Mesenteric fat pad (tissue), 1 donor: ENCODE results near the gene LYPLA2. TPM values are rescaled to one million over a fixed set of nuclear protein-coding genes. Genes with fewer than 3 reads are reported as not detected.
"Not testable (repeated sequence)": the region's sequence is repeated elsewhere in the genome, so short reads cannot be mapped to it uniquely, and the experiment has no call there.

Experiments used
- DNase-seq: peaks from one replicate; pipeline ENCODE4 v3.0.0-alpha.2; 2020; ENCODE audit warnings: low spot score
- total RNA-seq: library from RNA; stranded (reverse); fragmentation: NEBNext Ultra II Directional; extraction: Animal tissue kit (Norgen Biotek cat#: 25700); gene quantifications from one replicate; pipeline ENCODE4 v1.2.1, GENCODE V29; 2021
- donor health status: DM: yes; HTN: yes; CAD: no.

The LYPLA2 gene
- total RNA-seq, 1 donor from 2014 or later, result 37.2 TPM

GRCh38 chr1:23825762-23826522, 35.0 kb downstream of the LYPLA2 start:
- DNase-seq, result no peak

- DNase-seq, result not testable (repeated sequence)
These were observed 35.6 kb downstream of the LYPLA2 start for GRCh38 chr1:23826590-23826989.

DNA sequence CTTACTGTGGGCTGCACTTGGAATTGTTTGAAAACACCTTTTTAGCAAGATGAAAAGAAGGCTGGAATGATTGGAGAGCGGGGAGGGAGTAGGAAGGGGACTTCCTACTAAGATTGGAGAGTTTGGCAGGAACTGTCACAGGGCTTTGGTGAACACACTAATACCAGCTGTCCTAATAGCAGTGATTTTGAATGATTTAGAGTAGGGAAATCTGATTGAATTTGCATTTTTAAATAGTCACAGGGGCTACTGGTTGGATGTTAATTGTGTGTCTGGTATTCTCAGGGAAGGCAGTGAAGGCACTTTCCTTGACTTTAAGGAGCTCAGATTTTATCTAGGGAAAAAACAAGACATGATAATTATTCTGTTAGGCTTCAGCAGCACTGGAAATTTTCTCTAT, 36.8 kb downstream of the LYPLA2 start:
- no peak for DNase-seq

DNA sequence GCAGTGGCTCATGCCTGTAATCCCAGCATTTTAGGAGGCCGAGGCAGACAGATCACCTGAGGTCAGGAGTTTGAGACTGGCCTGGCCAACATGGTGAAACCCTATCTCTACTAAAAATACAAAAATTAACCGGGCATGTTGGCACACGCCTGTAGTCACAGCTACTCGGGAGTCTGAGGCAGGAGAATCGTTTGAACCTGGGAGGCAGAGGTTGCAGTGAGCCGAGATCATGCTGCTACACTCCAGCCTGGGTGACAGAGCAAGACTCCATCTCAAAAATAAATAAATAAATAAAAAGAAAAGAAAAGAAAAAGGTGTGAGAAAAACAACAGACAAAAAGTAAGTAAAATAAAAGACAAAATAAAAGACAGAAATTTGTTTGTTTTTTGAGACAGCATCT, 43.2 kb downstream of the LYPLA2 start:
- DNase-seq, result not testable (repeated sequence)

- no peak for DNase-seq
These were observed 45.1 kb downstream of the LYPLA2 start for GRCh38 chr1:23836037-23836436.

DNA sequence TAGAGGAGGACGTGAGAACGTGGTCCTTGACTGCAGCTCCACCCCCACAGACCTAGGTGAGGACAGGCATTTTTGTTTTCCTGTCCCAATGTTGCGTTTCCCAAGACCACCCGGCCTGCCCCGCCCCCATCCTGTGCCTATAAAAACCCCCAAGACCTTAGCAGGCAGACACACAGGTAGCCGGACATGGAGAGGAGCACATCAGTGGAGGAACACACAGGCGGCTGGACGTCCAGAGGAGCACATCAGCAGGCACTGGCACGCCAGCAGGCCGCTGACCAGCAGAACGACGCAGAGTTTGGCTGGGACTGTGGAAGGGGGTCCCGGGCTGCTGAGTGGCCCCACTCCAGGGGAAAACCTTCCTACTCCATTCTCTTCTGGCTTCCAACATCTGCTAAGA, 47.0 kb downstream of the LYPLA2 start:
- no peak for DNase-seq

GRCh38 chr1:23838401-23838866, 47.5 kb downstream of the LYPLA2 start:
- peak; percentile 91 for DNase-seq

GRCh38 chr1:23843644-23844043, 52.7 kb downstream of the LYPLA2 start:
- no peak for DNase-seq

Other genes with a start within 250 kb of the LYPLA2 start
- gene ID3, start 231.6 kb upstream of the LYPLA2 start, total RNA-seq, result 168 TPM
- gene RPL11, start 99.3 kb upstream of the LYPLA2 start, total RNA-seq, result 871 TPM
- 51.1 TPM for gene ELOA, start 47.7 kb upstream of the LYPLA2 start, total RNA-seq
- gene PITHD1, start 12.7 kb upstream of the LYPLA2 start, total RNA-seq, result 57.2 TPM
- 22.6 TPM for gene GALE, start 9.6 kb downstream of the LYPLA2 start, total RNA-seq
- 31.7 TPM for gene HMGCL, start 34.3 kb downstream of the LYPLA2 start, total RNA-seq
- 40.6 TPM for gene FUCA1, start 77.1 kb downstream of the LYPLA2 start, total RNA-seq
- gene CNR2, start 122.2 kb downstream of the LYPLA2 start, total RNA-seq, result not detected
- gene PNRC2, start 168.7 kb downstream of the LYPLA2 start, total RNA-seq, result 94.5 TPM
- gene SRSF10, start 189.2 kb downstream of the LYPLA2 start, total RNA-seq, result 85.4 TPM